Measurements from ENCODE around the gene CAMKK1. TPM values are rescaled to one million over a fixed set of nuclear protein-coding genes. Genes with fewer than 3 reads are reported as not detected.

CAMKK1 gene
- total RNA-seq: 5.2 and 10.3 TPM in 2 replicates

DNA sequence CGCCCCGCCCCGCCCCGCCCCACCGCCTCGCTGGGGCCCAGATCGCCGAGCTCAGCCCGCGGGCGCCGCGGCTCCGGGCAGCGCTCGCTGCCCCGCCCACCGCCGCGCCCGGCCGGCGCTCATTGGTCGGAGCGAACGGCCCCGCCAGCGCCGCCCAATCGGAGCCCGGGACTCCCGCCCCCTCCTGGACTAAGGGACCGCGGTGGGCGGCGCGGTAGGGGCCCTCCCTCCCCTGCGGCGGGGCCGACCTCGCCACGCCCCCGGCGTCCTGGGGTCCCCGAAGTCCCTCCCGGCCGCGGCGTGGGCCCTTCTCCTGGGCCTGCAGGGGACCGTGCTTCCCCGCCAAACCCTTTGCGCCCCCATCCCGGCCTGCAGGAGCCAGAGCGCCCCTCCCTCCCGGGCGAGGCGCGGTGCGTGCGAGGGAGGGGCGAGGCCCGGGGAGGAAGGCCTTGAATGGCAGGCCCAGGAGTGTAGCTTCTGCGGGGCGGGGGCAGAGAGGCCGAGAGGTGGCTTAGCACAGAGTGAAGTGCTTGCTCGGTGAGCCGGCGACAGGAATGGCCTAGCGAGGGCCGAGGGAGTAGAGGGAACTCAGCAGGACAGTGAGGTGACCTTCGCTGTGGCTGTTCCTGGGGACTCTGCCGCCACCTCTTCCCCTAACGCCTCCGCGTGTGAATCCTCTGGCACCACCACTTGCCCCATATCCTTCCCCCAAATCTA is at the start of gene CAMKK1:
Gene CAMKK1 (minus strand): TSS at position 51 of the 717 bp plus-strand sequence. CDS start 7,366 bp downstream, outside the sequence.

DNA sequence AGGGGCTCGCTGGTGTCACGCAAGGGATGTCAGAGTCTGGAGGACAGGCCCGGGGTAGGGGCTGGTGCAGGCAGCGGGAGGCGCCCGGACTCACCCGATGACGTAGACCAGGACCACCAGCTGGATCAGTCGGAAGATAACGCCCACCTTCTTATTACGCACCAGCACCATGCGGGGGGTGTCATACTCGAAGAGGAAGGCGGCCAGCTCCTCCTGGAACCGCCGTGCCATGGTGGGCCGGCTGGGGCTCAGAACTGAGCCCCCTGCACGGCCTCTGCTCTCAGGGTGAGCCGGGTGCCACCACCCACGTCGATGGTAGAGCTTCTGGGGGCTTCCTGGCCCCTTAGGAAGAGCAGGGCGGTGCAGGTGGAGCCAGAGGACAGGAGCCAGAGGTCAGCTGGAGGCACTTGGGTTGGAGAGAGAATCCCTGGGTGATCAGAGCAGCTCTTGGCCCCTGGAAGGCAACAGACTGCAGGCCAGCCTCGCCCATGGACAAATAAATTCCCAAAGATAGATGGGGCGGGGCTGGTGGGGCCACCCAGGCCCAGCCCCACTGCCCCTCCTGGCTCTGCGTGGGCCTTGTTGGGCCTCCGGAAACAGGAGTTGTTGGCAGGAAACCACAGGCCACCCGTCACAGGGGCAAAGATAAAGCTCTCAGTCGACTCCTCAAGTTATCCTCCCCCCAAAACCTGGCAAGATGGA is 23.3 kb upstream of the CAMKK1 start, which contains the start of gene P2RX1:
Gene P2RX1 (minus strand): TSS at position 471 of the 702 bp plus-strand sequence. CDS start 240 bp downstream, at position 231.

DNA sequence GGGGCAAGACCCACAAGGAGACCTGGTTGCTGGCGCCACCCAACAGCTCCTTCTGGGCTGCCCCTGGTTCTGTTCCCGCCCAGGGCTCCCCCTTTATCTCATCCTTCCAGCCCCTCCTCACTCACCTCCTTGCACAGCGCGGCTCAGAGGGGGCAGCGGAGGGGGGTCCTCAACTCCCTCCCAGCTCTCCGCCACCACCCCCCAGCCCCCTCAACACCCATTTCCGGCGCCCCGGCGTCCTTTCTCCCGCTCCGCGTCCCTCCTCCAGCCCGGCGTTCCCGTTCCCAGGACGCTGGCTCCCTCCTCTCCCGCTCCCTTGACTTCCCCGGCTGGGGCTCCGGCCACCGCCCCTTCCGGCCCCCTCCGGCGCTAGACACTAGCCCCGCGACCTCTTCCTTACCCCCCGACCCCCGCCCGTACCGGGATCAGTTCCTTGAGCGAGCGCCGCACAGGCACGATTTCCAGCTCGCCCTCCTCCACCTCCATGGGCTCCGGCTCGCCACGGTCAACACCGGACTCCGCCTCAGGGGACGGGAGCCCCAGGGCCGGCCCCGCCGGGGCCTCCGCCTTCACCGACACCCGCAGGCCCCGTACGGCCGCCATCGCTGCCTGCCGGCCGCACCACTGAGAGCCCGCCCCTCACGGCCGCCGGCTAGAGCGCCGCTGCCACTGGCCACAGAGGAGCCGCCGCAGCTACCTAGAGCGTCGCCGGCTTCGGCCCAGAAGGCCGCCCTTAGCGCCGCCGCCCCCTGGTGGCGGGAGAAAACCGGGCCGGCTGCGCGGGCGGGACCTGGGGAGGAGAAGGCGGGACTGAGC is 47.0 kb downstream of the CAMKK1 start, which contains the start of gene NCBP3:
Gene NCBP3 (minus strand): TSS at position 626 of the 816 bp plus-strand sequence. CDS start 23 bp downstream, at position 603.

Other genes with a start within 250 kb of the CAMKK1 start
- 99.3 and 140 TPM in 2 replicates for gene TAX1BP3, start 224.5 kb downstream of the CAMKK1 start, total RNA-seq
- 8.0 and 9.8 TPM in 2 replicates for gene EMC6, start 224.2 kb downstream of the CAMKK1 start, total RNA-seq
- 0.43 and 1.1 TPM in 2 replicates for gene P2RX5, start 196.9 kb downstream of the CAMKK1 start, total RNA-seq
- 0.17 and 0.79 TPM in 2 replicates for gene HASPIN, start 169.2 kb downstream of the CAMKK1 start, total RNA-seq
- 21.6 and 25.2 TPM in 2 replicates for gene ITGAE, start 91.9 kb downstream of the CAMKK1 start, total RNA-seq
- gene NCBP3, start 46.8 kb downstream of the CAMKK1 start, total RNA-seq: 13.1 and 13.8 TPM in 2 replicates
- not detected in 2 replicates for gene P2RX1, start 23.4 kb upstream of the CAMKK1 start, total RNA-seq
- 3.8 and 5.9 TPM in 2 replicates for gene ATP2A3, start 71.4 kb upstream of the CAMKK1 start, total RNA-seq
- 18.8 and 21.0 TPM in 2 replicates for gene ZZEF1, start 250.0 kb upstream of the CAMKK1 start, total RNA-seq

Measured in bronchial smooth muscle cell (primary cell).